DMS153 (cell line): Measurements from ENCODE around the gene UBE2V1.
A peak's percentile ranks its signal among the peaks of the same experiment; 100 is the strongest.
"Not testable (repeated sequence)": the region's sequence is repeated elsewhere in the genome, so short reads cannot be mapped to it uniquely, and the experiment has no call there.

Experiments used
- DNase-seq: peaks from one replicate; lab custom pipeline; 2025; lab: John Stamatoyannopoulos, UW

Gene UBE2V1

DNA sequence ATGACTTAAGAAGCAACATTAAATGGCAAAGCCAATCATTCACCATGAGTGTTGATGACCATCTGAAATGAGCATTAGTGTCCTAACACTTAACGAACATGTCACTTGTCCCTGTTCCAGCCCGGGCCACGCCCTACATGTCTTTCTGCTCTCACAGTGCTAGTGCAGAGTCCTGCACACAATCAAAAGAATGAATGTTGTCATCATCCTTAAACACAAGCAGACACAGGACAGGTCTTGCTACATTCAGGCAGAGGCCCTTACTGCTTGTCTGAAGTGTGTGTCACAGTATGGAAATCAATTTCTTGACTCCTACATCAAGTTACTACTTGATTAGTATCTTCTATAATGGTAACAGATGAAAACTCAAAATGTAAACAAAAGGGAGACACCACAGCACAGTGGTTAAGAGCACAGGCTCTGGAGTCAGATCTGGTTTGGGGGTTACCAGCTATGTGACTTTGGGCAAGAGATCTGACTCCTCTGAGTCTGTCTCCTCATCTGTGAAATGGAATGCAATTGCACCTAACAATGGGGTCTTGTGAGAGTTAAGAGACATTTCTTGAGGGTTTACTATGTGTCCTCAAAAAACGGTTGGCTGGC is 17.4 kb downstream of the UBE2V1 start:
- no peak for DNase-seq

DNA sequence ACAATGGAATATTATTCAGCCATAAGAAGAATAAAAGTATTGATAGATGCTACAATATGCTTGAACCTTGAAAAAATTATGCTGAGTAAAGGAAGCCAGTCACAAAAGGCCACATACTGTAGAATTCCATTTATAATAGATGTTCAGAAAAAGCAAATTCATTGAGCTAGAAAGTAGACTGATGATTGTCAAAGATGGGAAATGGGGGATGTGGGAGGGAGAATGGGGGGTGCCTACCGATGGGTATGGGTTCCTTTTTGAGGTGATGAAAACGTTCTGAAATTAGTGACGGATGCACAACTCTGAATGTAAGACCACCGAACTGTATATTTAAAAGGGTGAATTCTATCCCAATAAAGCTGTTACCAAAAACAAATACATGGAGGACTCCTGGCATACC is 18.4 kb downstream of the UBE2V1 start:
- DNase-seq: no peak

DNA sequence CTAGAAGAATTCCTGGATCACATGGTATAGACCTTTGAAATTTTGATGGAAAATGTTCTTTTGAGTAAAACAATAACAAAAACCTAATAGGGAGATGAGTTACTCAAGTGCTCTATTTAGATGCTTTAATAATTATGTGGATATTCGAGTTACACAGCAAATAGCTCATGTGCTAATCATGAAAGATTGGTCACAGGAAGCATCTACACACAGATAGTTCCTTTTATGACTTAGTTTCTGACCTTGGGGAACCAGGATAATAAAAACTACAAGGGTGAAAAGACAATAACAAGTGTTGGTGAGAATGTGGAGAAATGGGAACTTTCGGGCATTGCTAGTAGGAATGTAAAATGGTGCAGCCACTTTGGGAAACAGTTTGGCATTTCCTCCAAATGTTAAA is 19.7 kb downstream of the UBE2V1 start:
- no peak for DNase-seq

GRCh38 chr20:50092436-50092835 is 20.5 kb downstream of the UBE2V1 start:
- no peak for DNase-seq

- no peak for DNase-seq
Measured at GRCh38 chr20:50089787-50090177, 23.2 kb downstream of the UBE2V1 start.

DNA sequence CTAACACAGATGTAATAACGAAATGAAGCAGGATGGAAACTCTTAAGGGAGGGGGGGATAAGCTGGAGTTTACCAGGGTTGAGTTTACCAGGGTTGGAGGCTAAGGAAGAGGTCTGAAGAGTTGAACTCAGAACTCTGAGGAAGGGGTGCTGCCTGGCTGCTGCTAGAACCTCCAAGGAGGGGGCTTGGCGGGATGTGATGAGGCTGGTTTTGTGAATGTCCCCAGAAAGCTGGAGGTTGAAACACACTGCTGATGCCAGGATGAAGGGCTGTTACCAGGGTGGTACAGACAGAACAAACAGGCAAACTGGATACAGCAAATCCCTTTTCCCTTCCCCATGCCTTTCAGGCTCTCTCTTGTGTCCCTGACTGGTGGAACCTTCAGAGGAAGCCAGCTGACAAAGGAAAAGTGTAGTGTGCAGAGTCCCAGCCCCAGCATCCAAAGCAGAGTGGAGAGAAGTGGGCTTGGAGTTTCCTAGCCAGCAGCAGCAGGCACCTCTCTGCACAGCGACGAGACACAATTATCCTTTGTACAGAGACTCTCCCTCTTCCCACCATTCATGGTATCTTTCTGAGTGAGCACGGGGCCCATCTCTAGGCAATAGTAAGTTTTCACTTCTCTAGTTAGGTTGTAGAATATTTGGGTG is 23.7 kb downstream of the UBE2V1 start:
- no peak for DNase-seq

- DNase-seq: no peak
Measured at GRCh38 chr20:50088022-50088421, 24.9 kb downstream of the UBE2V1 start.

- DNase-seq: peak; percentile 37
Measured at GRCh38 chr20:50085481-50086365, 27.2 kb downstream of the UBE2V1 start.

- DNase-seq: no peak
Measured at GRCh38 chr20:50085146-50085480, 27.8 kb downstream of the UBE2V1 start.

- no peak for DNase-seq
Measured at GRCh38 chr20:50083034-50083433, 29.9 kb downstream of the UBE2V1 start.

- not testable (repeated sequence) for DNase-seq
Measured at GRCh38 chr20:50082056-50082455, 30.9 kb downstream of the UBE2V1 start.

DNA sequence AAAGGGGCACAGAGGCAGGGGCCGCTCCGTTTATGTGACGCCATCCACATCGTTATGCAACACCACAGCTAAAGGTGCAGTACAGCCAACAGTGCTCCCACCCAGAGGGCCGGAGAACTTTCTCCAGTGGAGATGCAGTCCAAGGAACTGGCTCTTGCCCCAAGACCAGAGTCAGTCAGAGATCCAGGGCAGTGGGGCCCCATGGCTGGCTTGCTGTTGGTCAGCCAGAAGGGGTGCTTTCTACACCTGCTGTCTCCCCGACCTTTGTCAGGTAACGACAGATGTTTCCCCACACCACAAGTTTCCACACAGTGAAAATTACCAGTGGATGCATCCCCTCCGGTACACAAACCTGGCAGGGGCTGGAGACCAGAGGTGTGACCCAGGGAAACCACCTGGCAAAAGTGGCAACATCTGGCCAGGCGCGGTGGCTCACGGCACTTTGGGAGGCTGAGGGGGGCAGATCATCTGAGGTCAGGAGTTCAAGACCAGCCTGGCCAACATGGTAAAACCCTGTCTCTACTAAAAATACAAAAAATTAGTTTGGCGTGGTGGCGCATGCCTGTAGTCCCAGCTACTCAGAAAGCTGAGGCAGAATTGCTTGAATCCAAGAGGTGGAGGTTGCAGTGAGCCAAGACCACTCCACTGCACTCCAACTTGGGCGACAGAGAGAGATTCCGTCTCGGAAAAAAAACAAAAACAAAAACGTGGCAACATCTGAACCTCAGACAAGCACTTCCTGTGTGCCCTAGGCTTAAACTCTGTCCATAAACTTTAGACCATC is 34.9 kb downstream of the UBE2V1 start:
- DNase-seq: no peak

GRCh38 chr20:50073500-50073899 is 39.5 kb downstream of the UBE2V1 start:
- no peak for DNase-seq

DNA sequence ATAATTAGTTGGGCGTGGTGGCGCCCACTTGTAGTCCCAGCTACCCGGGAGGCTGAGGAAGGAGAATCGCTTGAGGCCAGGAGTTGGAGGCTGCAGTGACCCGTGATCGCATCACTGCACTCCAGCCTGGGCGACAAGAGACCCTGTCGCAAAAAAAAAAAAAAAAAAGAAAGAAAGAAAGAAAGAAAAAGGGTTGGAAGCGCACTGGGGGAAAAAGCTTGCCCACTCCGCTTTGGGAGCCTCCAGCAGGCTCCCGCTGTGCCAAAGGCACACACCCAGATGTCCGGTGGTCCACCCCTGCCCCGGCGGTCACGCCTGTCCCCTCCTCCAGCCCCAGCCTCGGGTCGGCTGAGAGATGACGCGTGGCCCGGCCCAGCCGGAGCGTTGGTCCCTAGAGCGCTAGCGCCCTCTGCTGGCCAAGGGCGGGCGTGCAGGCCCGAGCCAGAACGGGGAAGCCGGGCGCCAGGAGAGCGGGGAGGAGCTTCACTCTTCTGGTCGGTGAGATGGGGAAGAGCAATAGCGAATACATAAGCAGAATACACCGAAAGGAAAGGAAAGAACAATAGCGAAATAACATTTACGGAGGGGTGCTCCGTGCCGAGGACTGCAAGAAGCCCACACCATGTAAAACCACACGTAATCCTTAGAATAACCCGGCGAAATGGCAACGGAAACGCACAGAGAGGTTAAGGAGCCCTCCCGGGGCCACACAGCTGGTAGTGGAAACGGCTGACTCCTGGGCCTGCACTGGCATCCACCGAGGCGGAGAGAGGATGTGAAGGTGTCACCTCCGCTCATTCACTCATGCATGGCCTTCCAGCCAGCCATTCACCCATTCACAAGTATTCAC is 41.7 kb downstream of the UBE2V1 start:
- peak; percentile 69 for DNase-seq

- no peak for DNase-seq
Measured at GRCh38 chr20:50070361-50070760, 42.6 kb downstream of the UBE2V1 start.

- DNase-seq: no peak
Measured at GRCh38 chr20:50068041-50068651, 44.8 kb downstream of the UBE2V1 start.

DNA sequence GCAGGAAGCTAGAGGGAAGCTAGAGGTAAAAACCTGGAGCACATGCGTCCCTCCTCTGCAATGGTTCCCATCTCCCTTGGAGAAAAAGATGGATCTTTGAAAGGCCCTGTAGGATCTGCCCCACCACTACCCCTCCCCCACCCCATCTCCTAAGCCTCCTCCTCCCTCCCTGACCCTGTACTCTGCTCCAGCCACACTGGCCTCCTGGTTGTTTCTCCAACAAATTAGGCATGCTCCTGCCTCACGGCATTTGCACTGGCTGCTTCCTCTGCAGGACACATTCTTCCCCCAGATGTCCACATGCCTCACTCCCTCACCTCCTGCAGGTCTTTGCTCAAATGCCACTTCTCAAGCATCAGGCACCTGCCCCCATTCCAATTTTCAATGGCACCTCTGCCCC is 45.5 kb downstream of the UBE2V1 start:
- no peak for DNase-seq

DNA sequence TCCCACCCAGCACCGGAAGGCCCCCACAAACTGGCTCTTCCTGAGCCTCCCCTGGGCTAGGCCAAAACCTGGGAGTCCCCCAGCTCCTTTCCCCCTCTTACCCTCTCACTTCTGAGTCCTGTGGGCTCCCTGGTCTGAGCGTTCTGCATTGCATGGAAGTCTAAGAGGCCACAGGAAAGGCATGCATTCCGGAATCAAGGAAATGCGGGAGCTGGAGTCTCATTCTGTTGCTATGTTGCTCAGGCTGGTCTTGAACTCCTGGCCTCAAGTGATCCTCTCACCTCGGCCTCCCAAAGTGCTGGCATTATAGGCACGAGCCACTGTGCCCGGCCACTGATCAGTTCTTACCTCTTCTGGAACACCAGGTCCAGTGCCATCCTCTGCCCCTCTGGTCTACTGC is 45.9 kb downstream of the UBE2V1 start:
- no peak for DNase-seq

DNA sequence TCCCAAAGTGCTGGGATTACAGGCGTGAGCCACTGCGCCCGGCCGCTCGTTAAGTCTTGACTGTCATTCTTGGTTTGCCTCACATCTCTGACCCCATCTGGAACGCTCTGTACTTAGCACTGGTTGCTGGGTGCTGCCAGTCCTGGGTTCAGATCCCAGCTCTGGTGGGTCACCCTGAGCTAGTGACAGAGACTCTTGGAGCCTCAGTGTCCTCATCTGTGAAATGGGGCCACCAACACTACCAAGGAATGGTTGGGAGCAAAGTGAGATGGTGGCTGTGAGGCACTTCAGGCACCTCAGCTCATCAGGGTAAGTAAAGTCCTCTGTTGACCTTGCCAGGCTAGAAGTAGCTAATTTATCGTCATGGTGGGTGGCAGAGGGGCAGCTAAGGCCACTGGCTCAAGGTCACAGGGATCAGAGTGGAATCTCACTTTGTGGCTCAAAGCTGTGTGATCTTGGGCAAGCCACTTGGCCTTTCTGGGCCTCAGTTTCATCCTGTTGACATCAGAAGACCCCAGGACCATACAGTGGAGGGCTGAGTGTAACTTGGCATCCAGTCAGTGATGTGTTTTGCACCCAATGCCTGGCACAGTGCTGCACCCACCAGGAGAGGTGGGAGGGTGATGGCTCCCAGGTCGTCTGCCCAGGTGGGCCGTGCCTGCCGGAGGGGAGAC is 46.7 kb downstream of the UBE2V1 start:
- DNase-seq: no peak

- DNase-seq: no peak
Measured at GRCh38 chr20:50065325-50065615, 47.7 kb downstream of the UBE2V1 start.

- DNase-seq: not testable (repeated sequence)
Measured at GRCh38 chr20:50063763-50064162, 49.2 kb downstream of the UBE2V1 start.
